ENCODE data around the gene ACP2.

ACP2 gene

DNA sequence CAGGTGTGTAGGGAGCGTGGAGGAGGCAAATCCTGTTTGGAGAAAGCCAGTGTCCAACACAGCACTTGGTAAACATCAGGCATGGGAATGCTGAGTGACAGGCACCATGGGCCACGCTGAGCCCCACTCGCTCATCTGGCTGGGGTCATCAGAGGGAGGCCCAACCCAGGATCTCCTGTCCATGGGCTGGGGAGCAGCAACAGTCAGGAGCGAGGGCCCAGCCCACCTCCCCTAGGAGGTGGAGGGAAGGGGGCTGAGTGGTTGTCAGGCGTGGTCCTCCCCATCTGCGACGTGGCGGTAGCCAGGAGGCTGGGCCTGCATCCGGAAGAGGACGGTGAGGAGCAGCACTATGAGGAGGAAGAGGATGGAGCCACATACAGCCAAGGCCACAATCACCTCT, 8.8 kb downstream of the ACP2 start:
- Histone ChIP-seq H3K9me2 (replicated peaks; ENCODE audit: low read depth, low read length) (no peaks in the 10 kb centered on the region), H3F3A (ENCODE audit: low read depth) (0 out of 2 replicates have a peak, but pooled peaks cover 2% of the 10 kb centered on the region), H3K9ac (ENCODE audit: low read depth, low read length, poor library complexity, severe bottlenecking) (no peak overlapping the region)

GRCh38 chr11:47236482-47236881, 12.1 kb downstream of the ACP2 start:
- Histone ChIP-seq H3K4me1 (ENCODE audit: insufficient read depth, low read length, poor library complexity, severe bottlenecking) (no peaks in the 10 kb centered on the region), H3K4me2 (ENCODE audit: low read depth, low read length, poor library complexity, severe bottlenecking) (no peak overlapping the region), H2AFZ (ENCODE audit: low read length) (no peak overlapping the region), H4K20me1 (ENCODE audit: insufficient read depth, low read length, poor library complexity, severe bottlenecking) (no peaks in the 10 kb centered on the region), H3F3A (ENCODE audit: low read depth) (0 out of 2 replicates have a peak, but pooled peaks cover 2% of the 10 kb centered on the region), H3K79me2 (ENCODE audit: insufficient read depth, low read length) (no peaks in the 10 kb centered on the region), H3K27me3 (ENCODE audit: insufficient read depth, low read length, poor library complexity, severe bottlenecking) (no peaks in the 10 kb centered on the region), H3K9ac (ENCODE audit: low read depth, low read length, poor library complexity, severe bottlenecking) (no peak overlapping the region), H3K9me2 (replicated peaks; ENCODE audit: low read depth, low read length) (no peaks in the 10 kb centered on the region), H3K36me3 (ENCODE audit: insufficient read depth, low read length) (peaks cover 31% of the 10 kb centered on the region; the same call in 1 of the 2 replicates), H3K4me3 (ENCODE audit: low read length, poor library complexity, severe bottlenecking) (no peak overlapping the region), H3K9me3 (ENCODE audit: insufficient read depth, low read depth, low read length) (no peaks in the 10 kb centered on the region)
- TF ChIP-seq, protein P1, sequence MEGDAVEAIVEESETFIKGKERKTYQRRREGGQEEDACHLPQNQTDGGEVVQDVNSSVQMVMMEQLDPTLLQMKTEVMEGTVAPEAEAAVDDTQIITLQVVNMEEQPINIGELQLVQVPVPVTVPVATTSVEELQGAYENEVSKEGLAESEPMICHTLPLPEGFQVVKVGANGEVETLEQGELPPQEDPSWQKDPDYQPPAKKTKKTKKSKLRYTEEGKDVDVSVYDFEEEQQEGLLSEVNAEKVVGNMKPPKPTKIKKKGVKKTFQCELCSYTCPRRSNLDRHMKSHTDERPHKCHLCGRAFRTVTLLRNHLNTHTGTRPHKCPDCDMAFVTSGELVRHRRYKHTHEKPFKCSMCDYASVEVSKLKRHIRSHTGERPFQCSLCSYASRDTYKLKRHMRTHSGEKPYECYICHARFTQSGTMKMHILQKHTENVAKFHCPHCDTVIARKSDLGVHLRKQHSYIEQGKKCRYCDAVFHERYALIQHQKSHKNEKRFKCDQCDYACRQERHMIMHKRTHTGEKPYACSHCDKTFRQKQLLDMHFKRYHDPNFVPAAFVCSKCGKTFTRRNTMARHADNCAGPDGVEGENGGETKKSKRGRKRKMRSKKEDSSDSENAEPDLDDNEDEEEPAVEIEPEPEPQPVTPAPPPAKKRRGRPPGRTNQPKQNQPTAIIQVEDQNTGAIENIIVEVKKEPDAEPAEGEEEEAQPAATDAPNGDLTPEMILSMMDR (conservative IDR thresholded peaks at IDR 0.05; ENCODE audit: low read length): no peak

More for the DNA sequence above, 8.8 kb downstream of the ACP2 start:
- no peaks in the 10 kb centered on the region for H3K9me3 ChIP-seq (ENCODE audit: insufficient read depth, low read depth, low read length)
- no peaks in the 10 kb centered on the region for H4K20me1 ChIP-seq (ENCODE audit: insufficient read depth, low read length, poor library complexity, severe bottlenecking)
- peaks cover 35% of the 10 kb centered on the region; the same call in 1 of the 2 replicates for H3K36me3 ChIP-seq (ENCODE audit: insufficient read depth, low read length)
- H3K4me2 ChIP-seq (ENCODE audit: low read depth, low read length, poor library complexity, severe bottlenecking): no peak overlapping the region
- no peaks in the 10 kb centered on the region for H3K79me2 ChIP-seq (ENCODE audit: insufficient read depth, low read length)
- H3K27me3 ChIP-seq (ENCODE audit: insufficient read depth, low read length, poor library complexity, severe bottlenecking): no peaks in the 10 kb centered on the region
- H3K4me1 ChIP-seq (ENCODE audit: insufficient read depth, low read length, poor library complexity, severe bottlenecking): no peaks in the 10 kb centered on the region
- no peak for TF ChIP-seq EZH2phosphoT487 (IDR thresholded peaks at IDR 0.05; ENCODE audit: borderline replicate concordance)
- TF ChIP-seq, protein P1 (conservative IDR thresholded peaks at IDR 0.05; ENCODE audit: low read length): no peak
- no peak overlapping the region for H2AFZ ChIP-seq (ENCODE audit: low read length)
- H3K4me3 ChIP-seq (ENCODE audit: low read length, poor library complexity, severe bottlenecking): no peak overlapping the region

DNA sequence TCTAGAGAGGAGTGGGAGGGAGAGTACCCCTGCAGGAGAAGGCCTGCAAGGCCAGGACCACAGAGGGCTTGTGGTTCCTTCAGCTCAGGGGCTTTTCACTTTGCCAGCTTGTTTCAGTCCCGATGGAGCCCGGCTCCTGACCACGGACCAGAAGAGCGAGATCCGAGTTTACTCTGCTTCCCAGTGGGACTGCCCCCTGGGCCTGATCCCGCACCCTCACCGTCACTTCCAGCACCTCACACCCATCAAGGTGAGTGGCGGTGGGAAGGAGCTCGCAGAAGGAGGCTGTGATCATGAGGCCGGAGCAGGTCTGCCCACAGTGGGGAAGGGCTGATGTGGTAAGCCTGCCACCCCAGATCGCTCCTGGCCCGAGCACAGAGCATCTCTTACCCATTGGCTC, 13.5 kb downstream of the ACP2 start:
- 0 out of 2 replicates have a peak, but pooled peaks cover 2% of the 10 kb centered on the region for H3F3A ChIP-seq (ENCODE audit: low read depth)
- H2AFZ ChIP-seq (ENCODE audit: low read length): no peak overlapping the region
- H3K4me3 ChIP-seq (ENCODE audit: low read length, poor library complexity, severe bottlenecking): no peak overlapping the region
- H3K4me1 ChIP-seq (ENCODE audit: insufficient read depth, low read length, poor library complexity, severe bottlenecking): no peaks in the 10 kb centered on the region
- H3K9me3 ChIP-seq (ENCODE audit: insufficient read depth, low read depth, low read length): no peaks in the 10 kb centered on the region
- H3K36me3 ChIP-seq (ENCODE audit: insufficient read depth, low read length): peaks cover 34% of the 10 kb centered on the region; the same call in 1 of the 2 replicates
- H4K20me1 ChIP-seq (ENCODE audit: insufficient read depth, low read length, poor library complexity, severe bottlenecking): no peaks in the 10 kb centered on the region
- H3K79me2 ChIP-seq (ENCODE audit: insufficient read depth, low read length): no peaks in the 10 kb centered on the region
- no peaks in the 10 kb centered on the region for H3K27me3 ChIP-seq (ENCODE audit: insufficient read depth, low read length, poor library complexity, severe bottlenecking)
- H3K4me2 ChIP-seq (ENCODE audit: low read depth, low read length, poor library complexity, severe bottlenecking): no peak overlapping the region
- no peak overlapping the region for H3K9ac ChIP-seq (ENCODE audit: low read depth, low read length, poor library complexity, severe bottlenecking)
- TF ChIP-seq, protein P1 (conservative IDR thresholded peaks at IDR 0.05; ENCODE audit: low read length): no peak
- TF ChIP-seq EZH2phosphoT487 (IDR thresholded peaks at IDR 0.05; ENCODE audit: borderline replicate concordance): no peak
- no peaks in the 10 kb centered on the region for H3K9me2 ChIP-seq (replicated peaks; ENCODE audit: low read depth, low read length)

Data from Loucy (cell line).